ENCODE measurements around the gene SLC22A1. TPM values are rescaled to one million over a fixed set of nuclear protein-coding genes. Genes with fewer than 3 reads are reported as not detected.

SLC22A1 gene
- total RNA-seq, 1 experiment from 2014 or later, result 0.86 TPM

DNA sequence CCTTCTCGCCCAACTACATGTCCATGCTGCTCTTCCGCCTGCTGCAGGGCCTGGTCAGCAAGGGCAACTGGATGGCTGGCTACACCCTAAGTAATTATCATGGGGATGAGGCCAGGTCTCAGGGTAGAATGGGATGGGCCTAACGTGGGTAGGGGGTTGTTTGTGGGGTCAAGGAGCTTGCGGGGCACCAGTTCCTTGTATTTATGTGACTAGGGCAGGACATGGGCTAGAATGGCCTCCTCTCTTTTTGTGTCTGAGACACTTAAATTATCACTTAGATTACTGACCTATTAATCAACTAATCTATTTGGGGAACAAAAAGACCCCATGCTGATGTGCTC is 10.7 kb downstream of the SLC22A1 start:
- ChIA-PET POLR2A (no interaction called here), CTCF (no interaction called here), RAD21 (ENCODE audit: low non-redundant PET in 1 of 2, low total read pairs in 2 of 2, uncharacterized antibody in 2 of 2, unreplicated experiment in 2 of 2) (no interaction called here)
- DNase-seq (ENCODE audit: low read depth, low spot score) (no peak), ATAC-seq (no peak)
- Histone ChIP-seq H4K20me1 (ENCODE audit: insufficient read depth) (no peaks in the 10 kb centered on the region), H2AFZ (ENCODE audit: low read depth, low read length, poor library complexity, severe bottlenecking) (no peak overlapping the region), H3K4me3 (replicated peaks in 1 of 2; ENCODE audit: low read depth in 1 of 2, low read length in 2 of 2) (no peak overlapping the region), H3K4me2 (ENCODE audit: low read length) (no peak overlapping the region), H3K4me1 (ENCODE audit: control insufficient read depth in 1 of 2, insufficient read depth in 2 of 2, low read length in 2 of 2) (no peaks in the 10 kb centered on the region), H3K36me3 (ENCODE audit: control insufficient read depth in 1 of 2, insufficient read depth in 2 of 2, low read length in 2 of 2) (no peaks in the 10 kb centered on the region), H3K27me3 (ENCODE audit: insufficient read depth, low read length) (no peaks in the 10 kb centered on the region), H3K9ac (ENCODE audit: low read length) (no peak overlapping the region), H3K9me2 (ENCODE audit: insufficient read depth) (no peaks in the 10 kb centered on the region), H3K9me3 (ENCODE audit: control insufficient read depth in 1 of 2, insufficient read depth in 1 of 2, low read depth in 1 of 2, low read length in 2 of 2) (no peaks in the 10 kb centered on the region), H3K27ac (ENCODE audit: low read depth, low read length) (no peak overlapping the region), H3K79me2 (ENCODE audit: insufficient read depth, low read length) (no peaks in the 10 kb centered on the region)
- TF ChIP-seq POLR2AphosphoS5 (IDR thresholded peaks at IDR 0.05; ENCODE audit: low read depth, low read length) (no peak), JUND (IDR thresholded peaks at IDR 0.05) (no peak)
- no TSS peak for BruUV-seq (replicated peaks)
- intact Hi-C loops (cut with micrococcal nuclease), result loop anchor here (10.0 kb wide), 1 partner anchor 163 kb away; no protein-coding TSS in a partner anchor

DNA sequence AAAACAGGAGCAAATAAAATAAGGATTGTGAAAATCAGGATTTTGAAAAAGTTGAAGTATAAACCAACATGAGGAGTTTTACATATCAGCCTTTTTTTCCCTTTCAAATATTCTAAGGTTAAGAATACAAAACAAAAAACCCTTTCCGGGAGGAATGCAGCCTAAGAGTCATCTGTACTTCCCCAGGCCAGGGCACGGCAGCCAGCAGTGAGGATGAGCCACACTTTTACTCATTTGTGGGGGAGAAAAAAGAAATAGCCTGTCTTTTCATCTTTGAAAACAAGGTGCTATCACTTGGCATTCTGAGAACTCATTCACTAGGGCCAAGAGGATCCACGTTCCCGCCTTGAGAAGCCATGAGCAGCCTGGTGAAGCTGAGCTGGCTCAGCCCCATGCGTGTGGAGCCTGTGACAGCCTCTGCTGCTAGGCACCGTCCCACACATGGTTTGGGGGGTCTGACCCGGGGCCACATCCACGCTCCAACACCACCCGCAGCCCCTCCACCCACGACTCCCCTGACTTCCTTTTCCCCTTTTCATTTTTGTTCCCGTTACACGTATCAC is 11.2 kb downstream of the SLC22A1 start:
- RAD21 ChIA-PET (ENCODE audit: low non-redundant PET in 1 of 2, low total read pairs in 2 of 2, uncharacterized antibody in 2 of 2, unreplicated experiment in 2 of 2), result no interaction called here
- Histone ChIP-seq H3K27ac (ENCODE audit: low read depth, low read length) (no peak overlapping the region), H3K9ac (ENCODE audit: low read length) (no peak overlapping the region), H3K9me2 (ENCODE audit: insufficient read depth) (no peaks in the 10 kb centered on the region), H3K27me3 (ENCODE audit: insufficient read depth, low read length) (no peaks in the 10 kb centered on the region), H3K4me2 (ENCODE audit: low read length) (no peak overlapping the region), H3K4me1 (ENCODE audit: control insufficient read depth in 1 of 2, insufficient read depth in 2 of 2, low read length in 2 of 2) (no peaks in the 10 kb centered on the region), H2AFZ (ENCODE audit: low read depth, low read length, poor library complexity, severe bottlenecking) (no peak overlapping the region), H3K36me3 (ENCODE audit: control insufficient read depth in 1 of 2, insufficient read depth in 2 of 2, low read length in 2 of 2) (no peaks in the 10 kb centered on the region), H3K79me2 (ENCODE audit: insufficient read depth, low read length) (no peaks in the 10 kb centered on the region), H3K9me3 (ENCODE audit: control insufficient read depth in 1 of 2, insufficient read depth in 1 of 2, low read depth in 1 of 2, low read length in 2 of 2) (no peaks in the 10 kb centered on the region), H3K4me3 (replicated peaks in 1 of 2; ENCODE audit: low read depth in 1 of 2, low read length in 2 of 2) (no peak overlapping the region), H4K20me1 (ENCODE audit: insufficient read depth) (no peaks in the 10 kb centered on the region)
- POLR2A ChIA-PET, result no interaction called here
- intact Hi-C loops (cut with micrococcal nuclease), result loop anchor here (10.0 kb wide), 1 partner anchor 162 kb away; no protein-coding TSS in a partner anchor
- CTCF ChIA-PET, result no interaction called here
- BruUV-seq (replicated peaks), result no TSS peak
- DNase-seq (ENCODE audit: low read depth, low spot score) (no peak), ATAC-seq (no peak)
- TF ChIP-seq SRF (IDR thresholded peaks at IDR 0.05; ENCODE audit: low read depth) (no peak), EZH2phosphoT487 (IDR thresholded peaks at IDR 0.05; ENCODE audit: borderline replicate concordance) (no peak), POLR2AphosphoS5 (IDR thresholded peaks at IDR 0.05; ENCODE audit: low read depth, low read length) (no peak), YY1 (IDR thresholded peaks at IDR 0.05; ENCODE audit: extremely low read depth, insufficient replicate concordance, low read depth, low read length) (no peak), TCF7L2 (IDR thresholded peaks at IDR 0.05; ENCODE audit: borderline replicate concordance, extremely low read depth, insufficient read depth, insufficient read length) (no peak), SIN3A (IDR thresholded peaks at IDR 0.05; ENCODE audit: low read depth) (no peak), ZNF274 (IDR thresholded peaks at IDR 0.05; ENCODE audit: low read depth, low read length) (no peak), CEBPB (IDR thresholded peaks at IDR 0.05; ENCODE audit: low read depth) (no peak), POLR2A (IDR thresholded peaks at IDR 0.05; ENCODE audit: borderline replicate concordance, extremely low read depth, insufficient read depth, insufficient read length) (no peak), ELF1 (IDR thresholded peaks at IDR 0.05; ENCODE audit: borderline replicate concordance, low read depth) (no peak), REST (IDR thresholded peaks at IDR 0.05; ENCODE audit: low read depth) (no peak), EGR1 (IDR thresholded peaks at IDR 0.05; ENCODE audit: low read depth) (no peak), EZH2 (IDR thresholded peaks at IDR 0.05) (no peak), CBX3 (IDR thresholded peaks at IDR 0.05; ENCODE audit: low read depth) (no peak), ZFX (IDR thresholded peaks at IDR 0.05) (no peak)
- TF ChIP-seq, protein P1, sequence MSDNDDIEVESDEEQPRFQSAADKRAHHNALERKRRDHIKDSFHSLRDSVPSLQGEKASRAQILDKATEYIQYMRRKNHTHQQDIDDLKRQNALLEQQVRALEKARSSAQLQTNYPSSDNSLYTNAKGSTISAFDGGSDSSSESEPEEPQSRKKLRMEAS (IDR thresholded peaks at IDR 0.05), result no peak
